AG09319 (cell line): Measurements from ENCODE around the gene TP53I13.

Source experiments
- DNase-seq: peaks from one replicate; pipeline ENCODE4 v3.0.0-alpha.2; 2010; ENCODE audit warnings: low read depth; ENCODE audit errors: extremely low read depth
- TF ChIP-seq, protein P1 (sequence below): IDR thresholded peaks from 2 replicates; pipeline ENCODE4 v1.5.1; 2011; ENCODE audit warnings: low read depth, mild to moderate bottlenecking, inconsistent platforms, low read length, moderate library complexity

The TP53I13 gene

DNA sequence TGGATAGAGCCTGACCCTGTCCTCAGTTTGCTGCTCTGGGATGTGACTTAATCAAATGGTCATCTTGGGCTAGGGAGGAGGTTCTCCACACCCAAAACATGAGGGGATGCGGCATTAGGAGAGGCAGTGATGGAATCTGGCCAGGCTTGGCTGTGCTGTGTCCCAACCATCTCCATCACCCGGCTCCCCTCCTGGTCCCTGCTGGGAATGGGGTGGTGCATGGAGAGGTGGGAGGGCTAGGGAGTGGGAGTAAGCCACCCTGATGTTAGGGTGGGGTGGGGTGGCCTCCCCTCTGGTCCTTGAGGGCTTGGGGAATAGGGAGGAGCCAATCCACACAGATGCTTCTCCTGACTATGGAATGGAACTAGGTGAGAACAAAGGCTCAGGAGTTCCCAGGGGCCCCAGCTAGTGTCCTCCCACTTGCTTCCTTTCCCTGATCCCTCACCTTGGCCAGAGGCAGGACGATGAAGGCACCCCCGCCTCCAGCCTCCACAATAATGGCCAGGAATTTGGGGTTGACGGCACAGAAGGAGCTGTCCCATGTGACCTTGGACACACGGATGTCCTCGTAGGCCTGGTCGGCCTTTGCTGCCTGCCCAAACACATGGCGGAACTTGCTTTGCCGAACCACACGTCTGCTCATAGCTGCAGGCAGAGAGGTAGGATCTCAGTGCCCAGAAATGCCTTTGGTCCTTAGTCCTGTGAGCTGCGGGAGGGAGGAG is 52.4 kb downstream of the TP53I13 start:
- DNase-seq, result no peak
- TF ChIP-seq, protein P1, sequence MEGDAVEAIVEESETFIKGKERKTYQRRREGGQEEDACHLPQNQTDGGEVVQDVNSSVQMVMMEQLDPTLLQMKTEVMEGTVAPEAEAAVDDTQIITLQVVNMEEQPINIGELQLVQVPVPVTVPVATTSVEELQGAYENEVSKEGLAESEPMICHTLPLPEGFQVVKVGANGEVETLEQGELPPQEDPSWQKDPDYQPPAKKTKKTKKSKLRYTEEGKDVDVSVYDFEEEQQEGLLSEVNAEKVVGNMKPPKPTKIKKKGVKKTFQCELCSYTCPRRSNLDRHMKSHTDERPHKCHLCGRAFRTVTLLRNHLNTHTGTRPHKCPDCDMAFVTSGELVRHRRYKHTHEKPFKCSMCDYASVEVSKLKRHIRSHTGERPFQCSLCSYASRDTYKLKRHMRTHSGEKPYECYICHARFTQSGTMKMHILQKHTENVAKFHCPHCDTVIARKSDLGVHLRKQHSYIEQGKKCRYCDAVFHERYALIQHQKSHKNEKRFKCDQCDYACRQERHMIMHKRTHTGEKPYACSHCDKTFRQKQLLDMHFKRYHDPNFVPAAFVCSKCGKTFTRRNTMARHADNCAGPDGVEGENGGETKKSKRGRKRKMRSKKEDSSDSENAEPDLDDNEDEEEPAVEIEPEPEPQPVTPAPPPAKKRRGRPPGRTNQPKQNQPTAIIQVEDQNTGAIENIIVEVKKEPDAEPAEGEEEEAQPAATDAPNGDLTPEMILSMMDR, result no peak

DNA sequence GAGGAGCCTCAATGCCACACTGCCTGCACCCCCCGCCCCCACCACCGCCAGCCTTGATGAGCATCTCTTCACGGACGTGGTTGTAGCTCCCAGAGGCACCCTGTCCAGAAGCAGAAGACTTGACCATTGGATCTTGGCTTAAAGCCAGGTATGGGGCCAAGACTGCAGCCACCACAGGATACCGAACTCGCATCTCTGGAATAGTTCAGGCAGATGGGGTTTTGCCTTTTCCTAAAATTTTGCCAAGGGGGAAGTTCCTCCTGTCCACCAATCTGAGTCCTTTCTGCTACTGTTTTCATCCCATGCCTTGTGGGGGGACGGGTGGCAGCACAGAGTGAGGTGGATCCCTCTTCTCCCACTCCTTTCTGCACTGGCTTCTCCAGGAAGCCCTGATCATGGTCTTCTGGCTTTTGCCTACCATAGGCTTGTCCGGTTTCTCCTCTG is 53.3 kb downstream of the TP53I13 start:
- TF ChIP-seq, protein P1, result no peak
- DNase-seq, result no peak
